Naive thymus-derived CD8-positive, alpha-beta T cell (primary cell): Measurements from ENCODE around the gene SLC5A8. TPM values are rescaled to one million over a fixed set of nuclear protein-coding genes. Genes with fewer than 3 reads are reported as not detected.

Source experiments
- ATAC-seq, 2 donors: fragments of 150-1000 bp; cut with Tn5 transposase in 1 of 2; sonication (Bioruptor Pico), chemical (Tn5 transposase) in 1 of 2; 1 replicate in 1 of 2; 2 replicates in 1 of 2; pipeline ENCODE4 v1.10.0; 2021; ENCODE audit warnings: mild to moderate bottlenecking in 2 of 2, moderate library complexity in 2 of 2
- POLR2A ChIA-PET: fragments of 350-600 bp; sonication (Branson Sonifier 250); formaldehyde crosslinking; loops from one replicate; lab custom pipeline; 2021; ENCODE audit warnings: antibody characterized with exemption; lab: Charles Lee
- DNase-seq, 10 donors: peaks; one replicate each; pipeline versions ENCODE4 v3.0.0 to v3.0.0-alpha.2; 2020 to 2022
- H3K27ac Mint-ChIP-seq, 10 donors: one replicate each; pipeline ENCODE4 v1.8.0; 2020 to 2022; ENCODE audit warnings: mild to moderate bottlenecking in 10 of 10, mixed read lengths in 10 of 10, moderate library complexity in 4 of 10, inconsistent platforms in 1 of 10
- H3K27me3 Mint-ChIP-seq, 5 donors: one replicate each; pipeline ENCODE4 v1.8.0; 2021 to 2022; ENCODE audit warnings: mixed read lengths in 5 of 5
- H3K36me3 Mint-ChIP-seq, 3 donors: one replicate each; pipeline ENCODE4 v1.8.0; 2020 to 2022; ENCODE audit warnings: mixed read lengths in 3 of 3, mild to moderate bottlenecking in 2 of 3, inconsistent platforms in 1 of 3
- H3K4me1 Mint-ChIP-seq, 4 donors: one replicate each; pipeline ENCODE4 v1.8.0; 2021 to 2022; ENCODE audit warnings: mixed read lengths in 4 of 4
- H3K4me3 Mint-ChIP-seq, 10 donors: one replicate each; pipeline ENCODE4 v1.8.0; 2020 to 2022; ENCODE audit warnings: mild to moderate bottlenecking in 10 of 10, mixed read lengths in 10 of 10, moderate library complexity in 6 of 10, inconsistent platforms in 1 of 10
- H3K9me3 Mint-ChIP-seq, 9 donors: one replicate each; pipeline ENCODE4 v1.8.0; 2020 to 2022; ENCODE audit warnings: mixed read lengths in 9 of 9, mild to moderate bottlenecking in 3 of 9, inconsistent platforms in 1 of 9, moderate library complexity in 1 of 9
- polyA plus RNA-seq, 3 donors: library from polyadenylated mRNA; unstranded; fragments of 300-500 nt; fragmentation: Illumina TruSeq; gene quantifications; one replicate each; pipeline ENCODE4 v1.2.3, GENCODE V29; 2021
- total RNA-seq, 8 experiments: library from RNA in 2 of 8; stranded (reverse) in 2 of 8; gene quantifications; one replicate each; pipeline ENCODE4 v1.2.3 and lab custom pipeline; 2021 to 2026

The SLC5A8 gene
- total and polyA plus RNA-seq, 5 experiments from 2014 or later: not detected

GRCh38 chr12:101207086-101207780 is 2.8 kb downstream of the SLC5A8 start:
- no peaks in the 10 kb centered on the region for H3K9me3 Mint-ChIP-seq
- no peak overlapping the region for H3K4me3 Mint-ChIP-seq
- no peak overlapping the region for H3K27ac Mint-ChIP-seq
- no peak for ATAC-seq
- POLR2A ChIA-PET: no interaction called here
- H3K27me3 Mint-ChIP-seq: peaks cover 19 to 36% (median 26%) of the 10 kb centered on the region in 5 donors
- DNase-seq: no peak
- no peaks in the 10 kb centered on the region for H3K4me1 Mint-ChIP-seq
- H3K36me3 Mint-ChIP-seq: no peaks in the 10 kb centered on the region

- no peak overlapping the region for H3K4me3 Mint-ChIP-seq
- H3K9me3 Mint-ChIP-seq: no peaks in the 10 kb centered on the region
- ATAC-seq (no peak), DNase-seq (no peak)
- no peak overlapping the region for H3K27ac Mint-ChIP-seq
- no peaks in the 10 kb centered on the region for H3K36me3 Mint-ChIP-seq
- peaks cover 13 to 28% (median 19%) of the 10 kb centered on the region in 5 donors for H3K27me3 Mint-ChIP-seq
- POLR2A ChIA-PET: no interaction called here
- no peaks in the 10 kb centered on the region for H3K4me1 Mint-ChIP-seq
Measured at GRCh38 chr12:101204602-101205304, 5.3 kb downstream of the SLC5A8 start.

GRCh38 chr12:101200824-101201223 is 9.2 kb downstream of the SLC5A8 start:
- ATAC-seq (no peak), DNase-seq (no peak)
- no peak overlapping the region for H3K4me3 Mint-ChIP-seq
- POLR2A ChIA-PET: no interaction called here
- peaks cover 0 to 6% (median 2%) of the 10 kb centered on the region in 5 donors for H3K27me3 Mint-ChIP-seq
- H3K9me3 Mint-ChIP-seq: no peaks in the 10 kb centered on the region
- no peak overlapping the region for H3K27ac Mint-ChIP-seq
- no peaks in the 10 kb centered on the region for H3K36me3 Mint-ChIP-seq
- no peaks in the 10 kb centered on the region for H3K4me1 Mint-ChIP-seq

GRCh38 chr12:101200145-101200544 is 9.9 kb downstream of the SLC5A8 start:
- H3K27me3 Mint-ChIP-seq: peaks cover 1 to 5% (median 3%) of the 10 kb centered on the region in 5 donors
- no peaks in the 10 kb centered on the region for H3K36me3 Mint-ChIP-seq
- no peak overlapping the region for H3K27ac Mint-ChIP-seq
- no peaks in the 10 kb centered on the region for H3K9me3 Mint-ChIP-seq
- POLR2A ChIA-PET: no interaction called here
- H3K4me3 Mint-ChIP-seq: no peak overlapping the region
- H3K4me1 Mint-ChIP-seq: no peaks in the 10 kb centered on the region
- DNase-seq (no peak), ATAC-seq (no peak)

GRCh38 chr12:101186291-101186690 is 23.7 kb downstream of the SLC5A8 start:
- no peaks in the 10 kb centered on the region for H3K36me3 Mint-ChIP-seq
- H3K4me1 Mint-ChIP-seq: no peaks in the 10 kb centered on the region
- H3K27ac Mint-ChIP-seq: no peak overlapping the region
- H3K9me3 Mint-ChIP-seq: no peaks in the 10 kb centered on the region
- no peak overlapping the region for H3K4me3 Mint-ChIP-seq
- ATAC-seq: no peak
- POLR2A ChIA-PET: no interaction called here
- H3K27me3 Mint-ChIP-seq: peaks cover 0 to 9% (median 4%) of the 10 kb centered on the region in 5 donors
- no peak for DNase-seq

- ATAC-seq: no peak
- H3K36me3 Mint-ChIP-seq: no peaks in the 10 kb centered on the region
Measured at GRCh38 chr12:101181776-101182175, 28.3 kb downstream of the SLC5A8 start.

GRCh38 chr12:101174541-101174940 is 35.5 kb downstream of the SLC5A8 start:
- DNase-seq: no peak
- peaks cover 0 to 2% (median 0%) of the 10 kb centered on the region in 4 donors for H3K4me1 Mint-ChIP-seq
- H3K27me3 Mint-ChIP-seq: peaks cover 2 to 13% (median 10%) of the 10 kb centered on the region in 5 donors
- peaks cover 4 to 22% (median 10%) of the 10 kb centered on the region in 9 donors for H3K9me3 Mint-ChIP-seq
- POLR2A ChIA-PET: no interaction called here
- H3K36me3 Mint-ChIP-seq: no peaks in the 10 kb centered on the region
- no peak overlapping the region for H3K4me3 Mint-ChIP-seq
- H3K27ac Mint-ChIP-seq: no peak overlapping the region
- no peak for ATAC-seq

More at GRCh38 chr12:101181776-101182175, 28.3 kb downstream of the SLC5A8 start:
- H3K9me3 Mint-ChIP-seq: peaks cover 0 to 2% (median 0%) of the 10 kb centered on the region in 9 donors
- no peak for DNase-seq
- H3K4me1 Mint-ChIP-seq: no peaks in the 10 kb centered on the region
- no peak overlapping the region for H3K27ac Mint-ChIP-seq
- H3K4me3 Mint-ChIP-seq: no peak overlapping the region
- H3K27me3 Mint-ChIP-seq: peaks cover 0 to 3% (median under 1%) of the 10 kb centered on the region in 5 donors
- POLR2A ChIA-PET: no interaction called here

- peaks cover 0 to 2% (median 0%) of the 10 kb centered on the region in 4 donors for H3K4me1 Mint-ChIP-seq
- H3K36me3 Mint-ChIP-seq: no peaks in the 10 kb centered on the region
- POLR2A ChIA-PET: no interaction called here
- H3K4me3 Mint-ChIP-seq: no peak overlapping the region
- H3K27me3 Mint-ChIP-seq: peaks cover 2 to 14% (median 13%) of the 10 kb centered on the region in 5 donors
- no peak overlapping the region for H3K27ac Mint-ChIP-seq
- peaks cover 4 to 22% (median 10%) of the 10 kb centered on the region in 9 donors for H3K9me3 Mint-ChIP-seq
- no peak for DNase-seq
- no peak for ATAC-seq
Measured at GRCh38 chr12:101173197-101173749, 36.8 kb downstream of the SLC5A8 start.

GRCh38 chr12:101172316-101172715 is 37.7 kb downstream of the SLC5A8 start:
- Mint-ChIP-seq H3K9me3 (peaks cover 4 to 22% (median 10%) of the 10 kb centered on the region in 9 donors), H3K4me3 (no peak overlapping the region), H3K27ac (no peak overlapping the region), H3K27me3 (peaks cover 2 to 14% (median 13%) of the 10 kb centered on the region in 5 donors), H3K36me3 (no peaks in the 10 kb centered on the region), H3K4me1 (peaks cover 0 to 2% (median 0%) of the 10 kb centered on the region in 4 donors)
- POLR2A ChIA-PET: no interaction called here
- DNase-seq (no peak), ATAC-seq (no peak)

- no peak for ATAC-seq
- Mint-ChIP-seq H3K36me3 (no peaks in the 10 kb centered on the region), H3K9me3 (peaks cover 0 to 5% (median 0%) of the 10 kb centered on the region in 9 donors), H3K4me3 (no peak overlapping the region), H3K4me1 (peaks cover 0 to 2% (median 0%) of the 10 kb centered on the region in 4 donors), H3K27ac (no peak overlapping the region), H3K27me3 (peaks cover 2 to 15% (median 13%) of the 10 kb centered on the region in 5 donors)
- POLR2A ChIA-PET: no interaction called here
- no peak for DNase-seq
Measured at GRCh38 chr12:101168001-101168400, 42.0 kb downstream of the SLC5A8 start.

GRCh38 chr12:101166866-101167265 is 43.2 kb downstream of the SLC5A8 start:
- ATAC-seq: no peak
- Mint-ChIP-seq H3K4me3 (no peak overlapping the region), H3K36me3 (no peaks in the 10 kb centered on the region), H3K27me3 (peaks cover 2 to 14% (median 10%) of the 10 kb centered on the region in 5 donors), H3K27ac (no peak overlapping the region), H3K9me3 (peaks cover 0 to 2% (median 0%) of the 10 kb centered on the region in 9 donors), H3K4me1 (peaks cover 0 to 2% (median 0%) of the 10 kb centered on the region in 4 donors)
- DNase-seq: no peak
- POLR2A ChIA-PET: no interaction called here

- H3K36me3 Mint-ChIP-seq: no peaks in the 10 kb centered on the region
- no peak for DNase-seq
- H3K4me3 Mint-ChIP-seq: no peak overlapping the region
- H3K27me3 Mint-ChIP-seq: peaks cover 0 to 9% (median 2%) of the 10 kb centered on the region in 5 donors
- no peak for ATAC-seq
- H3K4me1 Mint-ChIP-seq: no peaks in the 10 kb centered on the region
- H3K9me3 Mint-ChIP-seq: peaks cover 0 to 4% (median 0%) of the 10 kb centered on the region in 9 donors
- POLR2A ChIA-PET: no interaction called here
- no peak overlapping the region for H3K27ac Mint-ChIP-seq
Measured at GRCh38 chr12:101165319-101165718, 44.7 kb downstream of the SLC5A8 start.
